Large intestine (tissue), 3 donors: ENCODE data around the gene RAX2. TPM values are rescaled to one million over a fixed set of nuclear protein-coding genes. Genes with fewer than 3 reads are reported as not detected.

ENCODE experiments used
- DNase-seq, 2 donors: peaks; one replicate each; pipeline versions ENCODE4 v3.0.0 to v3.0.0-alpha.2; 2013
- H3K27ac ChIP-seq: one replicate; pipeline ENCODE4 v1.5.1; 2013; ENCODE audit warnings: low read length
- H3K27me3 ChIP-seq: 2 replicates; pipeline ENCODE4 v1.6.1; 2013; ENCODE audit warnings: low read length; ENCODE audit not compliant: control insufficient read depth, insufficient read depth
- H3K36me3 ChIP-seq: 2 replicates; pipeline ENCODE4 v1.6.1; 2013; ENCODE audit warnings: low read length; ENCODE audit not compliant: control insufficient read depth, insufficient read depth
- H3K4me1 ChIP-seq: one replicate; pipeline ENCODE4 v1.6.1; 2013; ENCODE audit warnings: low read length; ENCODE audit not compliant: control insufficient read depth, insufficient read depth
- H3K4me3 ChIP-seq: one replicate; pipeline ENCODE4 v1.5.1; 2013; ENCODE audit warnings: low read length
- H3K9me3 ChIP-seq: one replicate; pipeline ENCODE4 v1.6.1; 2013; ENCODE audit warnings: mild to moderate bottlenecking, low read depth, low read length, moderate library complexity; ENCODE audit not compliant: control insufficient read depth
- WGBS: methylation state at CpG from one replicate; pipeline ENCODE4 v1.1.5; 2013; ENCODE audit warnings: low lambda C conversion rate; ENCODE audit not compliant: insufficient coverage; 5-methylcytosine and 5-hydroxymethylcytosine counted together
- polyA plus RNA-seq: library from polyadenylated mRNA; unstranded; fragments of 120-200 nt; gene quantifications from one replicate; pipeline ENCODE4 v1.2.1, GENCODE V29; 2013

RAX2 gene
- polyA plus RNA-seq, 1 donor = 0.01 TPM

- Histone ChIP-seq H3K9me3 (no peaks in the 10 kb centered on the region), H3K27ac (no peak overlapping the region), H3K4me1 (no peaks in the 10 kb centered on the region), H3K27me3 (no peaks in the 10 kb centered on the region), H3K36me3 (peaks cover 50% of the 10 kb centered on the region), H3K4me3 (no peak overlapping the region)
- DNase-seq = no peak
- WGBS = no CpG with 5 or more reads among the region's 2 CpGs
These were observed 28.5 kb downstream of the RAX2 start for GRCh38 chr19:3743486-3743885.

DNA sequence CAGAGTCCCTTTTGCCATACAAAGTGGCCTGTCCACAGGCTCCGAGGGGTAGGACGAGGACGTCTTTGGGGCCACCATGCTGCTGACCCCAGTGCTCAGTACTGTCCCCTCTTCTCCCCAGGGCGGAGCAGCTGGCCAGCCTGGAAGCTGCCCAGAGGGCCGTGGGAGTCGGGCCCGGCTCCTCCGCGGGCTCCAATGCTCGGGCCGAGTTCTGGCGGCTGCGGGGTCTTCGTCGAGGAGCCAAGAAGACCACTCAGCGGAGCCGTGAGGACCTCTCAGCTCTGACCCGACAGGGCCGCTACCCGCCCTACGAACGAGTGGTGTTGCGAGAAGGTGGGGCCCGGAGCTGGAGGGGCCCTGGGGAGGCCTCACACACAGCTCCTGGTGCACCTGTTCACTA lies 31.6 kb downstream of the RAX2 start:
- Histone ChIP-seq H3K4me1 (no peaks in the 10 kb centered on the region), H3K27me3 (no peaks in the 10 kb centered on the region), H3K4me3 (no peak overlapping the region), H3K9me3 (no peaks in the 10 kb centered on the region), H3K27ac (no peak overlapping the region), H3K36me3 (peaks cover 55% of the 10 kb centered on the region)
- WGBS = 100% methylated on average over 6 of the region's 24 CpGs
- no peak for DNase-seq

- H3K4me1 ChIP-seq = no peaks in the 10 kb centered on the region
- H3K27ac ChIP-seq = no peak overlapping the region
- H3K36me3 ChIP-seq = peaks cover 61% of the 10 kb centered on the region
- H3K4me3 ChIP-seq = no peak overlapping the region
- no peaks in the 10 kb centered on the region for H3K27me3 ChIP-seq
- no peaks in the 10 kb centered on the region for H3K9me3 ChIP-seq
- no peak for DNase-seq
- no CpG with 5 or more reads among the region's 32 CpGs for whole genome bisulfite sequencing
These were observed 33.4 kb downstream of the RAX2 start for GRCh38 chr19:3738477-3739220.

GRCh38 chr19:3737487-3738205 lies 34.4 kb downstream of the RAX2 start:
- DNase-seq = no peak
- H3K36me3 ChIP-seq = peaks cover 59% of the 10 kb centered on the region

GRCh38 chr19:3736106-3736724 lies 35.8 kb downstream of the RAX2 start:
- Histone ChIP-seq H3K27ac (no peak overlapping the region), H3K9me3 (no peaks in the 10 kb centered on the region), H3K4me1 (no peaks in the 10 kb centered on the region), H3K36me3 (peaks cover 68% of the 10 kb centered on the region), H3K27me3 (no peaks in the 10 kb centered on the region), H3K4me3 (no peak overlapping the region)
- no peak for DNase-seq
- WGBS = no CpG with 5 or more reads among the region's 21 CpGs

More at GRCh38 chr19:3737487-3738205, 34.4 kb downstream of the RAX2 start:
- Histone ChIP-seq H3K4me3 (no peak overlapping the region), H3K4me1 (no peaks in the 10 kb centered on the region), H3K9me3 (no peaks in the 10 kb centered on the region), H3K27me3 (no peaks in the 10 kb centered on the region), H3K27ac (no peak overlapping the region)
- 100% methylated on average over 1 of the region's 10 CpGs for WGBS

GRCh38 chr19:3734310-3734600 lies 37.8 kb downstream of the RAX2 start:
- H3K4me3 ChIP-seq = no peak overlapping the region
- no peak for DNase-seq
- peaks cover 68% of the 10 kb centered on the region for H3K36me3 ChIP-seq
- WGBS = no CpG with 5 or more reads among the region's 14 CpGs
- H3K9me3 ChIP-seq = peaks cover 7% of the 10 kb centered on the region
- H3K27me3 ChIP-seq = no peaks in the 10 kb centered on the region
- H3K4me1 ChIP-seq = no peaks in the 10 kb centered on the region
- H3K27ac ChIP-seq = no peak overlapping the region

DNA sequence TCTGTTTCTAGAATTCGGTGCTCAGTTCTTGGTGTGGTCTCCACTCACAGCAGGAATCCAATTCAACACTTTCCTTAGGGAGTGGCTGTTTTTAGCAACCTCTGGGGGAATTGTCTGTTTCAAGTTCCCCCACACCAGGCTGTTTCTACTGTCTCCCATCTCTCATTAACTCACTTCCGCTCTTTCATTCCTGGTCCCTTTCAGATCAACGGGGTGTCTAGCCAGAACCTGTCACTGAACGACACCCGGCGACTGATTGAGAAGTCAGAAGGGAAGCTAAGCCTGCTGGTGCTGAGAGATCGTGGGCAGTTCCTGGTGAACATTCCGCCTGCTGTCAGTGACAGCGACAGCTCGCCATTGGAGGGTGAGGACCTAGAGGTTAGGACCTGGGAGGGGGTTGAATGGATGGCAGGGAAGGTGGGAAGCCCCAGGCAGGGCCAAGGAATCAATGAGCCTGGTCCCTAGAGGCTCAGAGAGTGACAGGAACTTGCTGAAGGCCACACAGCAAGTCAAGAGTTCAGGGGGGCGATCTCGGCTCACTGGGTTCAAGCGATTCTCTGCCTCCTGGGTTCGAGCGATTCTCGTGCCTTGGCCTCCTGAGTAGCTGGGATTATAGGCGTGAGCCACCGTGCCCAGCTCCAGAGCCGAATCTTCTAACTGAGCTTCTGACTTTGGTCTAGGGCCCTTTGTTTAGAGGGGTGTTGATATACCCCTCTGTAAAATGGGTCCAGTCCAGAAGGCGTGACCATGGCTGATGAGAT lies 38.3 kb downstream of the RAX2 start:
- Histone ChIP-seq H3K4me3 (no peak overlapping the region), H3K4me1 (no peaks in the 10 kb centered on the region), H3K27ac (no peak overlapping the region), H3K9me3 (peaks cover 7% of the 10 kb centered on the region), H3K27me3 (no peaks in the 10 kb centered on the region), H3K36me3 (peaks cover 67% of the 10 kb centered on the region)
- 40% methylated on average over 1 of the region's 20 CpGs for WGBS
- no peak for DNase-seq

- Histone ChIP-seq H3K27me3 (no peaks in the 10 kb centered on the region), H3K4me3 (no peak overlapping the region), H3K4me1 (no peaks in the 10 kb centered on the region), H3K27ac (no peak overlapping the region), H3K36me3 (peaks cover 54% of the 10 kb centered on the region), H3K9me3 (peaks cover 7% of the 10 kb centered on the region)
- WGBS = no CpG with 5 or more reads among the region's 1 CpG
- no peak for DNase-seq
These were observed 39.9 kb downstream of the RAX2 start for GRCh38 chr19:3732108-3732507.

- H3K36me3 ChIP-seq = peaks cover 44% of the 10 kb centered on the region
- DNase-seq = no peak
- no peaks in the 10 kb centered on the region for H3K4me1 ChIP-seq
- 100% methylated on average over 2 of the region's 32 CpGs for WGBS
- H3K27me3 ChIP-seq = no peaks in the 10 kb centered on the region
- no peak overlapping the region for H3K27ac ChIP-seq
- no peak overlapping the region for H3K4me3 ChIP-seq
- H3K9me3 ChIP-seq = peaks cover 7% of the 10 kb centered on the region
These were observed 41.5 kb downstream of the RAX2 start for GRCh38 chr19:3730457-3730958.
